Measurements from ENCODE around the gene LMO1.

- TF ChIP-seq, protein P1, sequence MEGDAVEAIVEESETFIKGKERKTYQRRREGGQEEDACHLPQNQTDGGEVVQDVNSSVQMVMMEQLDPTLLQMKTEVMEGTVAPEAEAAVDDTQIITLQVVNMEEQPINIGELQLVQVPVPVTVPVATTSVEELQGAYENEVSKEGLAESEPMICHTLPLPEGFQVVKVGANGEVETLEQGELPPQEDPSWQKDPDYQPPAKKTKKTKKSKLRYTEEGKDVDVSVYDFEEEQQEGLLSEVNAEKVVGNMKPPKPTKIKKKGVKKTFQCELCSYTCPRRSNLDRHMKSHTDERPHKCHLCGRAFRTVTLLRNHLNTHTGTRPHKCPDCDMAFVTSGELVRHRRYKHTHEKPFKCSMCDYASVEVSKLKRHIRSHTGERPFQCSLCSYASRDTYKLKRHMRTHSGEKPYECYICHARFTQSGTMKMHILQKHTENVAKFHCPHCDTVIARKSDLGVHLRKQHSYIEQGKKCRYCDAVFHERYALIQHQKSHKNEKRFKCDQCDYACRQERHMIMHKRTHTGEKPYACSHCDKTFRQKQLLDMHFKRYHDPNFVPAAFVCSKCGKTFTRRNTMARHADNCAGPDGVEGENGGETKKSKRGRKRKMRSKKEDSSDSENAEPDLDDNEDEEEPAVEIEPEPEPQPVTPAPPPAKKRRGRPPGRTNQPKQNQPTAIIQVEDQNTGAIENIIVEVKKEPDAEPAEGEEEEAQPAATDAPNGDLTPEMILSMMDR (IDR thresholded peaks at IDR 0.05) = no peak
- TF ChIP-seq POLR2AphosphoS5 (IDR thresholded peaks at IDR 0.05) = no peak
Observed at GRCh38 chr11:8287297-8287696, 23.6 kb upstream of the LMO1 start.

Measured in prostate gland (tissue), 2 donors.